Calu3 (cell line): ENCODE results near the gene SH3TC2. TPM values are rescaled to one million over a fixed set of nuclear protein-coding genes. Genes with fewer than 3 reads are reported as not detected.

Source experiments
- BruUV-seq: library from RNA; stranded (reverse); fragments of 400-500 nt; replicated peaks from 2 replicates; lab custom pipeline; 2021; lab: Mats Ljungman, UMichigan
- CTCF ChIA-PET: fragments of 300-600 bp; sonication (Branson Sonifier 250); formaldehyde crosslinking; loops from one replicate; lab custom pipeline; 2022; ENCODE audit warnings: antibody characterized with exemption; lab: Charles Lee
- DNase-seq: peaks from one replicate; pipeline ENCODE4 v3.0.0; 2022
- H3K27ac Mint-ChIP-seq: one replicate; pipeline ENCODE4 v1.8.0; 2022; ENCODE audit warnings: mixed read lengths; ENCODE audit not compliant: unreplicated experiment
- H3K27me3 Mint-ChIP-seq: one replicate; pipeline ENCODE4 v1.8.0; 2022; ENCODE audit warnings: mixed read lengths; ENCODE audit not compliant: unreplicated experiment
- H3K36me3 Mint-ChIP-seq: one replicate; pipeline ENCODE4 v1.8.0; 2022; ENCODE audit warnings: mild to moderate bottlenecking, moderate library complexity, mixed read lengths; ENCODE audit not compliant: insufficient read depth, unreplicated experiment
- H3K4me1 Mint-ChIP-seq: one replicate; pipeline ENCODE4 v1.8.0; 2022; ENCODE audit warnings: mild to moderate bottlenecking, low read depth, mixed read lengths; ENCODE audit not compliant: unreplicated experiment
- H3K4me3 Mint-ChIP-seq: one replicate; pipeline ENCODE4 v1.8.0; 2022; ENCODE audit warnings: mild to moderate bottlenecking, low read depth, moderate library complexity, mixed read lengths; ENCODE audit not compliant: unreplicated experiment
- H3K9me3 Mint-ChIP-seq: one replicate; pipeline ENCODE4 v1.8.0; 2022; ENCODE audit warnings: low read depth, mixed read lengths; ENCODE audit not compliant: unreplicated experiment
- intact Hi-C: fragments of 100-400 bp; cut with micrococcal nuclease; formaldehyde crosslinking; loops from one replicate; pipeline ENCODE4 v1.10.0; 2022; ENCODE audit not compliant: unreplicated experiment
- total RNA-seq: library from RNA; stranded (reverse); gene quantifications from 2 replicates; pipeline ENCODE4 v1.2.3, GENCODE V29; 2022
- TF ChIP-seq, protein P1 (sequence below): fragments of 200-600 bp; IDR thresholded peaks from one replicate; pipeline ENCODE4 v1.8.0; 2022; ENCODE audit warnings: antibody characterized with exemption; ENCODE audit not compliant: unreplicated experiment

SH3TC2 gene
- total RNA-seq, 1 experiment from 2014 or later, result 60.3 TPM

DNA sequence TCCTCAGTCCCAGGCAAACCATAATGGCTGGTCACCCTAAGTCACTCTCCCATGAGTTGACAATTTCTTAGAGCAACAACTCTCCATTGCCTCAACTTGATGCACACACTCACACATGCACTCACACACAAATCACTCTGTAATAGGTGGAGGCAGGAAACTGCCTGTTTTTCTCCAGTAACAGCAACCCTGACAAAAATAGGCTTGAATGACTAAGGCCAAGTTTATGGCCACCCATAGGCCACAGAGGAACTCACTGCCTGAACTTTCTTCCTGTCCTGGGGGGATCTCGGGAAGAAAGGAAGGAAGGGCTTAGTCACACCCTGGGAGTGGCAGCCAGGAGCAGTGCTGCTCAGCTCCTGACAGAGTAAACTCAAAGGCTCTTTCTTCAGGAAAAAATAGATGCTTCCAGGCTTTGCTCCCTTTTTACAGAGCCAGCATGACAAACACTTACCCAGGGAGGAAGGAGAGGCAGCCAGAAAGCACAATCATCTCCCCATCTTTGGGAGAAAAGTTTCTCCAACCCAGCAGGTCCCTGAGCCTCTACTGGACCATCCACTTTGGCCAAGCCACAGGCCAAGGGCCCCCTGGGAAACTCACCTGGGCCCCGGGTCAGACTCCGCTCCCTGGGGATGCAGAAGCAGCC, 368 bp downstream of the SH3TC2 start:
- H3K27me3 Mint-ChIP-seq, result no peaks in the 10 kb centered on the region
- peaks cover 10% of the 10 kb centered on the region for H3K36me3 Mint-ChIP-seq
- peaks cover 6% of the 10 kb centered on the region for H3K9me3 Mint-ChIP-seq
- DNase-seq, result peak; percentile 79
- peaks cover 72% of the 10 kb centered on the region for H3K4me1 Mint-ChIP-seq
- TF ChIP-seq, protein P1, sequence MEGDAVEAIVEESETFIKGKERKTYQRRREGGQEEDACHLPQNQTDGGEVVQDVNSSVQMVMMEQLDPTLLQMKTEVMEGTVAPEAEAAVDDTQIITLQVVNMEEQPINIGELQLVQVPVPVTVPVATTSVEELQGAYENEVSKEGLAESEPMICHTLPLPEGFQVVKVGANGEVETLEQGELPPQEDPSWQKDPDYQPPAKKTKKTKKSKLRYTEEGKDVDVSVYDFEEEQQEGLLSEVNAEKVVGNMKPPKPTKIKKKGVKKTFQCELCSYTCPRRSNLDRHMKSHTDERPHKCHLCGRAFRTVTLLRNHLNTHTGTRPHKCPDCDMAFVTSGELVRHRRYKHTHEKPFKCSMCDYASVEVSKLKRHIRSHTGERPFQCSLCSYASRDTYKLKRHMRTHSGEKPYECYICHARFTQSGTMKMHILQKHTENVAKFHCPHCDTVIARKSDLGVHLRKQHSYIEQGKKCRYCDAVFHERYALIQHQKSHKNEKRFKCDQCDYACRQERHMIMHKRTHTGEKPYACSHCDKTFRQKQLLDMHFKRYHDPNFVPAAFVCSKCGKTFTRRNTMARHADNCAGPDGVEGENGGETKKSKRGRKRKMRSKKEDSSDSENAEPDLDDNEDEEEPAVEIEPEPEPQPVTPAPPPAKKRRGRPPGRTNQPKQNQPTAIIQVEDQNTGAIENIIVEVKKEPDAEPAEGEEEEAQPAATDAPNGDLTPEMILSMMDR, result no peak
- intact Hi-C loops, result loop anchor here (1.0 to 5.0 kb wide), 2 partner anchors 52 to 205 kb away; no protein-coding TSS in a partner anchor
- H3K27ac Mint-ChIP-seq, result peak overlapping the region; percentile 97
- peak overlapping the region; percentile 66 for H3K4me3 Mint-ChIP-seq
- TSS peak; percentile 32 for BruUV-seq
- CTCF ChIA-PET, result interaction anchor here (0.9 to 2.2 kb wide), 6 partner anchors 25 to 324 kb away, joined by 3 to 12 read pairs (median 4); no protein-coding TSS in a partner anchor

DNA sequence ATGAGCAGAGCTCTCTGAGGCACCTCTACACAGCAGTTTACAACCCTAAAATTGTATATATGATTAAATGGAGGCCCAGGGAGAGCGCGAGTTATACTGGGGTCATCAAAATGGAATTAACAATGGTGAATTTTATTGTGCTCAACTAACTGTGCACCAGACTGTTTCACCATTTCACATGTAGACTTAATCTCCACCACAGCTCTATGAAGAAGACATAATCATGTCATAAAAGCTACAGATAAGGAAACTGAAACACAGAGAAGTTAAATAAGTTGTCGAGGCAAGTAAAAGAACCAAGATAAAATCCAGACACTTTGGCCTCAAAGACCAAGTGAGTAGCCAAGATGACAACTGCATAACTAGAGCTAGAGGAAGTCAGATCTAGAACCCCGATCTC, 1.5 kb downstream of the SH3TC2 start:
- BruUV-seq, result no TSS peak
- peak overlapping the region; percentile 97 for H3K27ac Mint-ChIP-seq
- DNase-seq, result no peak
- H3K27me3 Mint-ChIP-seq, result no peaks in the 10 kb centered on the region
- TF ChIP-seq, protein P1, result no peak
- peaks cover 8% of the 10 kb centered on the region for H3K9me3 Mint-ChIP-seq
- CTCF ChIA-PET, result interaction anchor here (2.1 kb wide), 1 partner anchor 24 kb away, joined by 8 read pairs; no protein-coding TSS in a partner anchor
- intact Hi-C loops, result loop anchor here (5.0 kb wide), 1 partner anchor 206 kb away; no protein-coding TSS in a partner anchor
- peaks cover 10% of the 10 kb centered on the region for H3K36me3 Mint-ChIP-seq
- peak overlapping the region; percentile 66 for H3K4me3 Mint-ChIP-seq
- peaks cover 72% of the 10 kb centered on the region for H3K4me1 Mint-ChIP-seq

DNA sequence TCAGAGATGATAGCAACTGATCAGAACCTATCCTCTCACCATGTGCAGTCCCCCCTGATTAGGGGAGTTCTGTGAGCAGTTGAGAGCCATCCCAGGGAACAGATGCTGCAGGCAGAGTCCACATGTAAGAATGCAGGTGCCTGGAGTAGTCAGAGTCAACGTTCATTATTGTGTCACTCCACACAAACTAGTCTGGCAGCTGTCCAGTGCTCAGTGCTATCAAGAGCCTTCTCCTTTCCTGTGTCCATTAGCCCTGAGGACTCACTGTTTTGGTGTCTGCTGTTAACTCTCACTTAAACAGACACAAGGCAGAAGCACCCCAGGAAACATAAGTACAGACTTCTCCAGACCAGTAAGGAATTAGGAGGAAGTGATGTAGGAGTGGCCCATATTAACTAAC, 2.5 kb downstream of the SH3TC2 start:
- peak; percentile 48 for DNase-seq
- peaks cover 5% of the 10 kb centered on the region for H3K9me3 Mint-ChIP-seq
- H3K27me3 Mint-ChIP-seq, result no peaks in the 10 kb centered on the region
- H3K27ac Mint-ChIP-seq, result peak overlapping the region; percentile 97
- peaks cover 67% of the 10 kb centered on the region for H3K4me1 Mint-ChIP-seq
- peak overlapping the region; percentile 66 for H3K4me3 Mint-ChIP-seq
- H3K36me3 Mint-ChIP-seq, result peaks cover 10% of the 10 kb centered on the region
- TF ChIP-seq, protein P1, result no peak
- CTCF ChIA-PET, result interaction anchor here (0.8 to 0.9 kb wide), 2 partner anchors 54 kb away, joined by 3 read pairs; no protein-coding TSS in a partner anchor
- intact Hi-C loops, result loop anchor here (5.0 kb wide), 1 partner anchor 207 kb away; no protein-coding TSS in a partner anchor
- no TSS peak for BruUV-seq

DNA sequence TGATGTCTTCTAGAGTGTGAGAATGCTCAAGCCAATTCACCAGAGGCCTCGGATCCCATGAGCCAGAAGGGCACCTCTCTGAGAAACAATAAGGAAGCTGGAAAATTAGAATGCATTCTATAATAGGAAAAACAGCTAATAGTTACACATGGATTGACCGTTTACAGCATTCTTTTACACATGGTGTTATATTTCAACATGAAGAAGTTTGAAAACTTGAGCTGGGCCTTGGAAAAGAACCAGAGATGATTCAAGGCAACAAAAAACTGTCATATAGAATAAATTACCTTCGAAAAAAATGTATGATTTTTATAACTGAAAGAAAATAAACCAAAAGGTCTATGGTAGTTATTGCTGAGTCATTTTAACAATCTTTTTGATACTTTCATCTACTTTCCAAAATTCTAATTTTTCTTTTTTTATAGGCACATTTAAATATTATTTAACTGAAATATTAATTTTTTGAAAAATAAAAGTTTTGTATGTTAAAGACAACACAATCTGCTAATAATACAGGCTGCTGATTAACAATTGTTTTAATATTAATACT, 6.2 kb downstream of the SH3TC2 start:
- Mint-ChIP-seq H3K27me3 (no peaks in the 10 kb centered on the region), H3K4me3 (no peak overlapping the region), H3K36me3 (no peaks in the 10 kb centered on the region), H3K9me3 (peaks cover 3% of the 10 kb centered on the region), H3K27ac (no peak overlapping the region), H3K4me1 (peaks cover 55% of the 10 kb centered on the region)
- CTCF ChIA-PET, result interaction anchor here (0.9 kb wide), 1 partner anchor 326 kb away, joined by 5 read pairs; no protein-coding TSS in a partner anchor
- TF ChIP-seq, protein P1, result no peak
- DNase-seq, result no peak
- intact Hi-C loops, result no loop called here
- no TSS peak for BruUV-seq
